H1 (cell line): ENCODE results near the gene MARS2. TPM values are rescaled to one million over a fixed set of nuclear protein-coding genes. Genes with fewer than 3 reads are reported as not detected.

Experiments used
- BACH1 ChIP-seq: IDR thresholded peaks from 2 replicates; pipeline ENCODE4 v1.6.1; 2012; ENCODE audit warnings: low read length, improper control_type of control experiment
- EP300 ChIP-seq, 2 experiments: IDR thresholded peaks; 1 replicate in 1 of 2; 2 replicates in 1 of 2; pipeline ENCODE4 v1.6.1; 2011 to 2012; ENCODE audit warnings: low read depth in 2 of 2, low read length in 2 of 2, mild to moderate bottlenecking in 2 of 2, borderline replicate concordance in 1 of 2, inconsistent platforms in 1 of 2, moderate library complexity in 1 of 2
- MAFK ChIP-seq: IDR thresholded peaks from 2 replicates; pipeline ENCODE4 v1.6.1; 2012; ENCODE audit warnings: low read depth, mild to moderate bottlenecking, improper control_type of control experiment, low read length
- NRF1 ChIP-seq: IDR thresholded peaks from 2 replicates; pipeline ENCODE4 v1.6.1; 2011; ENCODE audit warnings: mild to moderate bottlenecking, low read depth, low read length, improper control_type of control experiment
- POLR2AphosphoS5 ChIP-seq: IDR thresholded peaks from 2 replicates; pipeline ENCODE4 v1.6.1; 2011; ENCODE audit warnings: low read depth, low read length
- SIX5 ChIP-seq: IDR thresholded peaks from 2 replicates; pipeline ENCODE4 v1.6.1; 2011; ENCODE audit warnings: mild to moderate bottlenecking, low read depth, low read length
- TEAD4 ChIP-seq: IDR thresholded peaks from 2 replicates; pipeline ENCODE4 v1.6.1; 2012; ENCODE audit warnings: low read depth, low read length, inconsistent platforms, mixed read lengths
- polyA plus RNA-seq, 7 experiments: library from polyadenylated mRNA; depleted of rRNA in 3 of 7; stranded (reverse) in 5 of 7; unstranded in 2 of 7; fragments of >200 nt in 5 of 7; fragments of 200-250 nt in 2 of 7; gene quantifications; 1 replicate in 5 of 7; 2 replicates in 1 of 7; 4 replicates in 1 of 7; pipeline versions ENCODE4 v1.2.1 to v1.2.3, GENCODE V29; 2011 to 2013; ENCODE audit warnings: missing spikeins in 2 of 7, mixed read lengths in 2 of 7
- total RNA-seq: library from RNA; stranded (reverse); fragmentation: NEBNext Ultra II Directional; extraction: Animal tissue kit (Norgen Biotek cat#: 25700); gene quantifications from 2 replicates; pipeline ENCODE4 v1.2.1, GENCODE V29; 2021
- TF ChIP-seq, protein P1 (sequence below): fragments of 300-600 bp; sonication (generic); IDR thresholded peaks from 2 replicates; pipeline ENCODE4 v1.7.1; 2012; ENCODE audit warnings: low read length, moderate library complexity, mild to moderate bottlenecking, inconsistent platforms; ENCODE audit not compliant: insufficient replicate concordance
- TF ChIP-seq, protein P2 (sequence below): IDR thresholded peaks from 2 replicates; pipeline ENCODE4 v1.6.1; 2012; ENCODE audit warnings: inconsistent platforms

MARS2 gene
- total and polyA plus RNA-seq, 2 of the 8 experiments (the other 6 are each of a cell fraction or from before 2014, with no cell fraction given), result 15.7 to 27.2 TPM

DNA sequence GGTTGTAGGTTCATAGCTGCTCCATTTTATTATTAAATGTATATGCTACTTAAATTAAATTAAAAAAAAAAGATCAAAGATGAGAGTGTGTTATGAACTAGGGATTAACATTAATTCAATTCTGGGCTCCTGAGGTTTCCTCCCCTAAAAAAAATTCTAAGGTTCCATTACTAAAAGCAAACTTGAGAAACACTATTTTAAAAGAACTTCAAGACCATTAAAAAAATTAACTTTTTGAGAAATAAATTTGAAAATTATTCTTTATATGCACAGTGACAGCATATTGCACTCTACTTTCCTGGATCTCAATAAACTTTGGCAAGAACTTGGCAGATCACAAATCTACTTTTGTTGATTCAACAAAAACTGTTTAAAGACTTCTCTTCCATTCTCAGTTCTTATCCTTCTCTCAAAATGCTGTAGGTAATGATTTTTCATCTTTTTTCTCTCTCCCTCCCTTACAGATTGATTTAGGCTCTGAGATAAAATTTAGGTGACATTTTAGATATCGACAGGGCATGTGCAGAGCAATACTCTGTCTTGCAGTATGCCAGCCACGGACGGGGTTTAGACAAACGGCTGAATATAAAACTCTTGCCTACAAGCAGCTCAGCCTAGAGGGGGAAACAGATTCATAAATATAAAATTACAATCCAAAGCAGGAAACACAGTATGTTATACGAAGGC is 592 bp upstream of the MARS2 start (continued):
- TF ChIP-seq, protein P1, sequence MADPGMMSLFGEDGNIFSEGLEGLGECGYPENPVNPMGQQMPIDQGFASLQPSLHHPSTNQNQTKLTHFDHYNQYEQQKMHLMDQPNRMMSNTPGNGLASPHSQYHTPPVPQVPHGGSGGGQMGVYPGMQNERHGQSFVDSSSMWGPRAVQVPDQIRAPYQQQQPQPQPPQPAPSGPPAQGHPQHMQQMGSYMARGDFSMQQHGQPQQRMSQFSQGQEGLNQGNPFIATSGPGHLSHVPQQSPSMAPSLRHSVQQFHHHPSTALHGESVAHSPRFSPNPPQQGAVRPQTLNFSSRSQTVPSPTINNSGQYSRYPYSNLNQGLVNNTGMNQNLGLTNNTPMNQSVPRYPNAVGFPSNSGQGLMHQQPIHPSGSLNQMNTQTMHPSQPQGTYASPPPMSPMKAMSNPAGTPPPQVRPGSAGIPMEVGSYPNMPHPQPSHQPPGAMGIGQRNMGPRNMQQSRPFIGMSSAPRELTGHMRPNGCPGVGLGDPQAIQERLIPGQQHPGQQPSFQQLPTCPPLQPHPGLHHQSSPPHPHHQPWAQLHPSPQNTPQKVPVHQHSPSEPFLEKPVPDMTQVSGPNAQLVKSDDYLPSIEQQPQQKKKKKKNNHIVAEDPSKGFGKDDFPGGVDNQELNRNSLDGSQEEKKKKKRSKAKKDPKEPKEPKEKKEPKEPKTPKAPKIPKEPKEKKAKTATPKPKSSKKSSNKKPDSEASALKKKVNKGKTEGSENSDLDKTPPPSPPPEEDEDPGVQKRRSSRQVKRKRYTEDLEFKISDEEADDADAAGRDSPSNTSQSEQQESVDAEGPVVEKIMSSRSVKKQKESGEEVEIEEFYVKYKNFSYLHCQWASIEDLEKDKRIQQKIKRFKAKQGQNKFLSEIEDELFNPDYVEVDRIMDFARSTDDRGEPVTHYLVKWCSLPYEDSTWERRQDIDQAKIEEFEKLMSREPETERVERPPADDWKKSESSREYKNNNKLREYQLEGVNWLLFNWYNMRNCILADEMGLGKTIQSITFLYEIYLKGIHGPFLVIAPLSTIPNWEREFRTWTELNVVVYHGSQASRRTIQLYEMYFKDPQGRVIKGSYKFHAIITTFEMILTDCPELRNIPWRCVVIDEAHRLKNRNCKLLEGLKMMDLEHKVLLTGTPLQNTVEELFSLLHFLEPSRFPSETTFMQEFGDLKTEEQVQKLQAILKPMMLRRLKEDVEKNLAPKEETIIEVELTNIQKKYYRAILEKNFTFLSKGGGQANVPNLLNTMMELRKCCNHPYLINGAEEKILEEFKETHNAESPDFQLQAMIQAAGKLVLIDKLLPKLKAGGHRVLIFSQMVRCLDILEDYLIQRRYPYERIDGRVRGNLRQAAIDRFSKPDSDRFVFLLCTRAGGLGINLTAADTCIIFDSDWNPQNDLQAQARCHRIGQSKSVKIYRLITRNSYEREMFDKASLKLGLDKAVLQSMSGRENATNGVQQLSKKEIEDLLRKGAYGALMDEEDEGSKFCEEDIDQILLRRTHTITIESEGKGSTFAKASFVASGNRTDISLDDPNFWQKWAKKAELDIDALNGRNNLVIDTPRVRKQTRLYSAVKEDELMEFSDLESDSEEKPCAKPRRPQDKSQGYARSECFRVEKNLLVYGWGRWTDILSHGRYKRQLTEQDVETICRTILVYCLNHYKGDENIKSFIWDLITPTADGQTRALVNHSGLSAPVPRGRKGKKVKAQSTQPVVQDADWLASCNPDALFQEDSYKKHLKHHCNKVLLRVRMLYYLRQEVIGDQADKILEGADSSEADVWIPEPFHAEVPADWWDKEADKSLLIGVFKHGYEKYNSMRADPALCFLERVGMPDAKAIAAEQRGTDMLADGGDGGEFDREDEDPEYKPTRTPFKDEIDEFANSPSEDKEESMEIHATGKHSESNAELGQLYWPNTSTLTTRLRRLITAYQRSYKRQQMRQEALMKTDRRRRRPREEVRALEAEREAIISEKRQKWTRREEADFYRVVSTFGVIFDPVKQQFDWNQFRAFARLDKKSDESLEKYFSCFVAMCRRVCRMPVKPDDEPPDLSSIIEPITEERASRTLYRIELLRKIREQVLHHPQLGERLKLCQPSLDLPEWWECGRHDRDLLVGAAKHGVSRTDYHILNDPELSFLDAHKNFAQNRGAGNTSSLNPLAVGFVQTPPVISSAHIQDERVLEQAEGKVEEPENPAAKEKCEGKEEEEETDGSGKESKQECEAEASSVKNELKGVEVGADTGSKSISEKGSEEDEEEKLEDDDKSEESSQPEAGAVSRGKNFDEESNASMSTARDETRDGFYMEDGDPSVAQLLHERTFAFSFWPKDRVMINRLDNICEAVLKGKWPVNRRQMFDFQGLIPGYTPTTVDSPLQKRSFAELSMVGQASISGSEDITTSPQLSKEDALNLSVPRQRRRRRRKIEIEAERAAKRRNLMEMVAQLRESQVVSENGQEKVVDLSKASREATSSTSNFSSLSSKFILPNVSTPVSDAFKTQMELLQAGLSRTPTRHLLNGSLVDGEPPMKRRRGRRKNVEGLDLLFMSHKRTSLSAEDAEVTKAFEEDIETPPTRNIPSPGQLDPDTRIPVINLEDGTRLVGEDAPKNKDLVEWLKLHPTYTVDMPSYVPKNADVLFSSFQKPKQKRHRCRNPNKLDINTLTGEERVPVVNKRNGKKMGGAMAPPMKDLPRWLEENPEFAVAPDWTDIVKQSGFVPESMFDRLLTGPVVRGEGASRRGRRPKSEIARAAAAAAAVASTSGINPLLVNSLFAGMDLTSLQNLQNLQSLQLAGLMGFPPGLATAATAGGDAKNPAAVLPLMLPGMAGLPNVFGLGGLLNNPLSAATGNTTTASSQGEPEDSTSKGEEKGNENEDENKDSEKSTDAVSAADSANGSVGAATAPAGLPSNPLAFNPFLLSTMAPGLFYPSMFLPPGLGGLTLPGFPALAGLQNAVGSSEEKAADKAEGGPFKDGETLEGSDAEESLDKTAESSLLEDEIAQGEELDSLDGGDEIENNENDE, result no peak
- TF ChIP-seq NRF1 (no peak), EP300 (IDR thresholded peaks at IDR 0.05; ENCODE audit: borderline replicate concordance in 1 of 2, low read depth in 2 of 2, low read length in 2 of 2) (no peak), TEAD4 (no peak), POLR2AphosphoS5 (no peak), SIX5 (no peak), BACH1 (no peak), MAFK (no peak)
- TF ChIP-seq, protein P2, sequence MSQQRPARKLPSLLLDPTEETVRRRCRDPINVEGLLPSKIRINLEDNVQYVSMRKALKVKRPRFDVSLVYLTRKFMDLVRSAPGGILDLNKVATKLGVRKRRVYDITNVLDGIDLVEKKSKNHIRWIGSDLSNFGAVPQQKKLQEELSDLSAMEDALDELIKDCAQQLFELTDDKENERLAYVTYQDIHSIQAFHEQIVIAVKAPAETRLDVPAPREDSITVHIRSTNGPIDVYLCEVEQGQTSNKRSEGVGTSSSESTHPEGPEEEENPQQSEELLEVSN, result no peak
- TF ChIP-seq, all 59 proteins: peak for 0
